HEK293 (cell line): ENCODE results near the gene EGFLAM.
A peak's percentile ranks its signal among the peaks of the same experiment; 100 is the strongest.

Source experiments
- CTCF ChIA-PET: fragments of 350-600 bp; formaldehyde crosslinking; extraction: SDS; loops from one replicate; lab custom pipeline; 2021; ENCODE audit warnings: antibody characterized with exemption; lab: Yijun Ruan, JAX
- POLR2A ChIA-PET: fragments of 300-600 bp; formaldehyde crosslinking; extraction: SDS; loops from one replicate; lab custom pipeline; 2020; ENCODE audit warnings: antibody characterized with exemption, inconsistent platforms; lab: Yijun Ruan, JAX
- H3K27ac ChIP-seq: fragments of 200-500 bp; sonication (Bioruptor generic); 2 replicates; pipeline ENCODE4 v1.5.1; 2014; ENCODE audit warnings: low read depth, low read length, control low read depth, inconsistent platforms; ENCODE audit errors: extremely low read depth
- H3K36me3 ChIP-seq, 2 experiments: fragments of 200-500 bp in 1 of 2; sonication (Bioruptor generic) in 1 of 2; 1 replicate in 1 of 2; 2 replicates in 1 of 2; pipeline ENCODE4 v1.5.1; 2014 to 2017; ENCODE audit warnings: inconsistent platforms in 2 of 2, low read length in 2 of 2; ENCODE audit not compliant: control insufficient read depth in 2 of 2, insufficient read depth in 1 of 2
- H3K4me1 ChIP-seq: fragments of 200-500 bp; sonication (Bioruptor generic); 2 replicates; pipeline ENCODE4 v1.5.1; 2014; ENCODE audit warnings: mild to moderate bottlenecking, low read length, inconsistent platforms; ENCODE audit not compliant: control insufficient read depth, insufficient read depth
- H3K4me3 ChIP-seq: 2 replicates; pipeline ENCODE4 v1.5.1; 2011; ENCODE audit warnings: low read depth, mild to moderate bottlenecking, control low read depth, low read length, moderate library complexity
- H3K9me3 ChIP-seq: fragments of 200-500 bp; sonication (Bioruptor generic); 2 replicates; pipeline ENCODE4 v1.5.1; 2014; ENCODE audit warnings: low read depth, low read length, inconsistent platforms; ENCODE audit not compliant: control insufficient read depth, insufficient read depth
- HOXC10 ChIP-seq: sonication (generic); formaldehyde crosslinking; IDR thresholded peaks from 2 replicates; pipeline ENCODE4 v1.8.1; 2023; ENCODE audit warnings: mild to moderate bottlenecking, missing genetic modification reagents
- ZBTB17 ChIP-seq: fragments of 450-650 bp; formaldehyde crosslinking; IDR thresholded peaks from 2 replicates; pipeline ENCODE4 v1.5.1; 2016; ENCODE audit warnings: missing biosample characterization, missing genetic modification characterization
- ZBTB21 ChIP-seq: fragments of 450-650 bp; formaldehyde crosslinking; IDR thresholded peaks from 2 replicates; pipeline ENCODE4 v1.5.1; 2017; ENCODE audit warnings: missing biosample characterization, missing genetic modification characterization
- ZBTB8A ChIP-seq: fragments of 450-650 bp; formaldehyde crosslinking; IDR thresholded peaks from 2 replicates; pipeline ENCODE4 v1.5.1; 2016; ENCODE audit warnings: missing biosample characterization, missing genetic modification characterization
- ZEB2 ChIP-seq: fragments of 450-650 bp; formaldehyde crosslinking; IDR thresholded peaks from 2 replicates; pipeline ENCODE4 v1.5.1; 2016; ENCODE audit warnings: missing biosample characterization, missing genetic modification characterization
- ZFP69B ChIP-seq: fragments of 450-650 bp; formaldehyde crosslinking; IDR thresholded peaks from 2 replicates; pipeline ENCODE4 v1.5.1; 2016; ENCODE audit warnings: missing biosample characterization, missing genetic modification characterization
- ZNF10 ChIP-seq: fragments of 450-650 bp; formaldehyde crosslinking; IDR thresholded peaks from 2 replicates; pipeline ENCODE4 v1.5.1; 2017; ENCODE audit warnings: missing biosample characterization, missing genetic modification characterization
- ZNF133 ChIP-seq: fragments of 450-650 bp; formaldehyde crosslinking; IDR thresholded peaks from 2 replicates; pipeline ENCODE4 v1.5.1; 2016; ENCODE audit warnings: missing biosample characterization, missing genetic modification characterization
- ZNF174 ChIP-seq: fragments of 450-650 bp; formaldehyde crosslinking; IDR thresholded peaks from 2 replicates; pipeline ENCODE4 v1.5.0; 2017; ENCODE audit warnings: missing biosample characterization, mild to moderate bottlenecking, missing genetic modification characterization
- ZNF2 ChIP-seq: fragments of 450-650 bp; formaldehyde crosslinking; IDR thresholded peaks from 2 replicates; pipeline ENCODE4 v1.5.1; 2016; ENCODE audit warnings: missing biosample characterization, missing genetic modification characterization
- ZNF239 ChIP-seq: fragments of 450-650 bp; formaldehyde crosslinking; IDR thresholded peaks from 2 replicates; pipeline ENCODE4 v1.5.1; 2016; ENCODE audit warnings: missing biosample characterization, missing genetic modification characterization
- ZNF302 ChIP-seq: fragments of 450-650 bp; formaldehyde crosslinking; IDR thresholded peaks from 2 replicates; pipeline ENCODE4 v1.5.1; 2016; ENCODE audit warnings: missing biosample characterization, missing genetic modification characterization, low read depth
- ZNF311 ChIP-seq: fragments of 450-650 bp; formaldehyde crosslinking; IDR thresholded peaks from 2 replicates; pipeline ENCODE4 v1.5.1; 2017; ENCODE audit warnings: missing biosample characterization, missing genetic modification characterization, borderline replicate concordance
- ZNF335 ChIP-seq: fragments of 450-650 bp; formaldehyde crosslinking; conservative IDR thresholded peaks from 2 replicates; pipeline ENCODE4 v1.5.1; 2016; ENCODE audit warnings: missing biosample characterization, missing genetic modification characterization
- ZNF501 ChIP-seq: fragments of 450-650 bp; formaldehyde crosslinking; IDR thresholded peaks from 2 replicates; pipeline ENCODE4 v1.5.1; 2016; ENCODE audit warnings: missing biosample characterization, missing genetic modification characterization
- ZNF660 ChIP-seq: fragments of 450-650 bp; IDR thresholded peaks from 2 replicates; pipeline ENCODE4 v1.5.1; 2018; ENCODE audit warnings: missing biosample characterization, mild to moderate bottlenecking, missing genetic modification characterization
- ZSCAN30 ChIP-seq: fragments of 450-650 bp; IDR thresholded peaks from 2 replicates; pipeline ENCODE4 v1.5.1; 2018; ENCODE audit warnings: missing biosample characterization, mild to moderate bottlenecking, missing genetic modification characterization, moderate library complexity
- ZXDB ChIP-seq: fragments of 450-650 bp; formaldehyde crosslinking; IDR thresholded peaks from 2 replicates; pipeline ENCODE4 v1.5.1; 2016; ENCODE audit warnings: missing biosample characterization, missing genetic modification characterization
- TF ChIP-seq, protein P1 (sequence below): fragments of 450-650 bp; IDR thresholded peaks from 2 replicates; pipeline ENCODE4 v1.5.1; 2018; ENCODE audit warnings: missing biosample characterization, missing genetic modification characterization
- TF ChIP-seq, protein P2 (sequence below): fragments of 450-650 bp; formaldehyde crosslinking; IDR thresholded peaks from 2 replicates; pipeline ENCODE4 v1.5.1; 2016; ENCODE audit warnings: missing biosample characterization, missing genetic modification characterization
- TF ChIP-seq, protein P3 (sequence below): fragments of 450-650 bp; formaldehyde crosslinking; IDR thresholded peaks from 2 replicates; pipeline ENCODE4 v1.5.1; 2016; ENCODE audit warnings: missing biosample characterization, missing genetic modification characterization
- TF ChIP-seq, protein P4 (sequence below): fragments of 450-650 bp; formaldehyde crosslinking; conservative IDR thresholded peaks from 2 replicates; pipeline ENCODE4 v1.5.1; 2016; ENCODE audit warnings: low read depth, missing biosample characterization, missing genetic modification characterization
- TF ChIP-seq, protein P5 (sequence below): fragments of 450-650 bp; formaldehyde crosslinking; optimal IDR thresholded peaks from 2 replicates; pipeline ENCODE3; 2016; ENCODE audit warnings: missing biosample characterization, mild to moderate bottlenecking, missing genetic modification characterization

Gene EGFLAM

DNA sequence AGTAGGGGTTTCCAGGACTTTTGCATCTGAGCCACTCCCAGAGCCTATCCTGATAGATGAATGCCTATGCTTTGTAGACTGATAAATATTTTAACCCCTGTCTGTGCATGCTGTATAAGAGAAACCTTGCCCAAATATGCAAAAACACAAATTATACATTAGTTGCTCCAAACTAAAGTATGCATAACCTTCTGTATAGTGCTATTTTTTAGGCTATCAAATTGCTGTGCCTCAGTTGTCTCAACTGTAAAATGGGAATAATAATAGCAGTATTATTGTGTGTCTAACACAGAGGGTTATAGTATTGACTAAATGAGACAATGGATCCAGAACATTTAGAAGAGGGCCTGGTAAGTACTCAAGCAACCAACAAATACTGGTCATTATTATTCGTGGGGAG, 180.4 kb downstream of the EGFLAM start:
- CTCF ChIA-PET = interaction anchor here (1.4 kb wide), 1 partner anchor 56 kb away, joined by 4 read pairs; no protein-coding TSS in a partner anchor
- H3K36me3 ChIP-seq = no peaks in the 10 kb centered on the region
- POLR2A ChIA-PET = no interaction called here
- H3K4me1 ChIP-seq = no peaks in the 10 kb centered on the region
- H3K4me3 ChIP-seq = no peak overlapping the region
- no peaks in the 10 kb centered on the region for H3K9me3 ChIP-seq
- TF ChIP-seq ZNF174 = no peak
- TF ChIP-seq ZNF133 (tag by site-specific recombination) = peak; percentile 84
- H3K27ac ChIP-seq = no peak overlapping the region

DNA sequence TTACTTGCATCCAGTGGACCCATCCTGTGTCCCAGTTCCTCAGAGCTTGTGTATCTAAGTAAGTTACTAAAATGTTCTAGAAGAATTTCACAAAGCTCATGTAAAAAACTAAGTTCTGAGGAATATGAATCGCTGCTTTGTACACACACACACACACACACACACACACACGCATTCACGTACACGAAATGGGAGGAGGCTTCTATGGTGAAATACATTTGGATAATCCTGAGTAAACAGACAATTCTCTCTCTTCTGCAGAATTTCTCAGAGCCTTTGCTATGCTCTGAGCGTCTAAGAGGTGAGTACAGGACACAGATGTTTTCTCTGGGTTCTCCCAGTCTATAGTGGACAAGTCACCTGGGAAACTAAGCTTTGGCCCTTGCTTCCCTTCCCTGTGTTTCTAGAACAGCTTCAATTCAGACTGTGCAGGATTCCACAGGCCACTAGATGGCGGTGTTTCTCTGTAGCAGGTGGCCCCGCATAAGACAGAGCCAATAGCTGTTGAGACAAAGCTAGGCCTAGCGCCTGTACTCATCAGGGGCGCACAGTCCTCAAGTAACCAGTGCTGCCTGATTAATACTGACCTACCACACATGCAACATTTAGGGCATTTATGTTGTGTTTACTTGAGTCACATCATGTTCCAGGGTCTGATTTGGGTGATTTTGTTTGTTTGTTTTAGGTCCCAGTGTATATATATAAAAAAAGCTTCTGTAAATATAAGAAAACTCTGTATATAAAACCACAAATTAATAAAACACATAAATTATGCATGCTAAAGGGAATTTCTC, 183.3 kb downstream of the EGFLAM start:
- CTCF ChIA-PET = interaction anchor here (0.6 to 11.6 kb wide), 123 partner anchors 8 to 897 kb away, joined by 3 to 333 read pairs (median 5); partner anchors contain the start of gene LIFR
- H3K4me1 ChIP-seq = no peaks in the 10 kb centered on the region
- H3K9me3 ChIP-seq = no peaks in the 10 kb centered on the region
- POLR2A ChIA-PET = interaction anchor here (0.7 to 2.0 kb wide), 6 partner anchors 15 to 481 kb away, joined by 3 to 19 read pairs (median 4); no protein-coding TSS in a partner anchor
- H3K4me3 ChIP-seq = no peak overlapping the region
- H3K27ac ChIP-seq = no peak overlapping the region
- H3K36me3 ChIP-seq = no peaks in the 10 kb centered on the region
- TF ChIP-seq ZFP69B = peak; percentile 57
- peak; percentile 80; the same call in 1 of the 2 replicates for TF ChIP-seq ZNF239 (tag by site-specific recombination)
- no peak for TF ChIP-seq HOXC10 (CRISPR knock-in tag)
- TF ChIP-seq, protein P1, sequence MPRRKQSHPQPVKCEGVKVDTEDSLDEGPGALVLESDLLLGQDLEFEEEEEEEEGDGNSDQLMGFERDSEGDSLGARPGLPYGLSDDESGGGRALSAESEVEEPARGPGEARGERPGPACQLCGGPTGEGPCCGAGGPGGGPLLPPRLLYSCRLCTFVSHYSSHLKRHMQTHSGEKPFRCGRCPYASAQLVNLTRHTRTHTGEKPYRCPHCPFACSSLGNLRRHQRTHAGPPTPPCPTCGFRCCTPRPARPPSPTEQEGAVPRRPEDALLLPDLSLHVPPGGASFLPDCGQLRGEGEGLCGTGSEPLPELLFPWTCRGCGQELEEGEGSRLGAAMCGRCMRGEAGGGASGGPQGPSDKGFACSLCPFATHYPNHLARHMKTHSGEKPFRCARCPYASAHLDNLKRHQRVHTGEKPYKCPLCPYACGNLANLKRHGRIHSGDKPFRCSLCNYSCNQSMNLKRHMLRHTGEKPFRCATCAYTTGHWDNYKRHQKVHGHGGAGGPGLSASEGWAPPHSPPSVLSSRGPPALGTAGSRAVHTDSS (tag by site-specific recombination) = no peak
- peak; percentile 92 for TF ChIP-seq ZNF660 (tag by site-specific recombination)
- TF ChIP-seq ZNF311 (tag by site-specific recombination) = no peak
- TF ChIP-seq, protein P2, sequence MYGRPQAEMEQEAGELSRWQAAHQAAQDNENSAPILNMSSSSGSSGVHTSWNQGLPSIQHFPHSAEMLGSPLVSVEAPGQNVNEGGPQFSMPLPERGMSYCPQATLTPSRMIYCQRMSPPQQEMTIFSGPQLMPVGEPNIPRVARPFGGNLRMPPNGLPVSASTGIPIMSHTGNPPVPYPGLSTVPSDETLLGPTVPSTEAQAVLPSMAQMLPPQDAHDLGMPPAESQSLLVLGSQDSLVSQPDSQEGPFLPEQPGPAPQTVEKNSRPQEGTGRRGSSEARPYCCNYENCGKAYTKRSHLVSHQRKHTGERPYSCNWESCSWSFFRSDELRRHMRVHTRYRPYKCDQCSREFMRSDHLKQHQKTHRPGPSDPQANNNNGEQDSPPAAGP (tag by site-specific recombination) = peak; percentile 51; the same call in 1 of the 2 replicates
- TF ChIP-seq ZXDB (tag by site-specific recombination) = peak; percentile 77
- 0 out of 2 replicates have a peak, but pooled peaks have one; percentile 75 for TF ChIP-seq ZNF501 (tag by site-specific recombination)
- peak; percentile 20; the same call in 1 of the 2 replicates for TF ChIP-seq ZBTB8A (tag by site-specific recombination)
- peak; percentile 47; the same call in 1 of the 2 replicates for TF ChIP-seq ZEB2
- TF ChIP-seq ZNF302 (tag by site-specific recombination) = no peak
- TF ChIP-seq, protein P3, sequence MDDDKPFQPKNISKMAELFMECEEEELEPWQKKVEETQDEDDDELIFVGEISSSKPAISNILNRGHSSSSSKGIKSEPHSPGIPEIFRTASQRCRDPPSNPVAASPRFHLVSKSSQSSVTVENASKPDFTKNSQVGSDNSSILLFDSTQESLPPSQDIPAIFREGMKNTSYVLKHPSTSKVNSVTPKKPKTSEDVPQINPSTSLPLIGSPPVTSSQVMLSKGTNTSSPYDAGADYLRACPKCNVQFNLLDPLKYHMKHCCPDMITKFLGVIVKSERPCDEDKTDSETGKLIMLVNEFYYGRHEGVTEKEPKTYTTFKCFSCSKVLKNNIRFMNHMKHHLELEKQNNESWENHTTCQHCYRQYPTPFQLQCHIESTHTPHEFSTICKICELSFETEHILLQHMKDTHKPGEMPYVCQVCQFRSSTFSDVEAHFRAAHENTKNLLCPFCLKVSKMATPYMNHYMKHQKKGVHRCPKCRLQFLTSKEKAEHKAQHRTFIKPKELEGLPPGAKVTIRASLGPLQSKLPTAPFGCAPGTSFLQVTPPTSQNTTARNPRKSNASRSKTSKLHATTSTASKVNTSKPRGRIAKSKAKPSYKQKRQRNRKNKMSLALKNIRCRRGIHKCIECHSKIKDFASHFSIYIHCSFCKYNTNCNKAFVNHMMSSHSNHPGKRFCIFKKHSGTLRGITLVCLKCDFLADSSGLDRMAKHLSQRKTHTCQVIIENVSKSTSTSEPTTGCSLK (tag by site-specific recombination) = no peak
- TF ChIP-seq, protein P4, sequence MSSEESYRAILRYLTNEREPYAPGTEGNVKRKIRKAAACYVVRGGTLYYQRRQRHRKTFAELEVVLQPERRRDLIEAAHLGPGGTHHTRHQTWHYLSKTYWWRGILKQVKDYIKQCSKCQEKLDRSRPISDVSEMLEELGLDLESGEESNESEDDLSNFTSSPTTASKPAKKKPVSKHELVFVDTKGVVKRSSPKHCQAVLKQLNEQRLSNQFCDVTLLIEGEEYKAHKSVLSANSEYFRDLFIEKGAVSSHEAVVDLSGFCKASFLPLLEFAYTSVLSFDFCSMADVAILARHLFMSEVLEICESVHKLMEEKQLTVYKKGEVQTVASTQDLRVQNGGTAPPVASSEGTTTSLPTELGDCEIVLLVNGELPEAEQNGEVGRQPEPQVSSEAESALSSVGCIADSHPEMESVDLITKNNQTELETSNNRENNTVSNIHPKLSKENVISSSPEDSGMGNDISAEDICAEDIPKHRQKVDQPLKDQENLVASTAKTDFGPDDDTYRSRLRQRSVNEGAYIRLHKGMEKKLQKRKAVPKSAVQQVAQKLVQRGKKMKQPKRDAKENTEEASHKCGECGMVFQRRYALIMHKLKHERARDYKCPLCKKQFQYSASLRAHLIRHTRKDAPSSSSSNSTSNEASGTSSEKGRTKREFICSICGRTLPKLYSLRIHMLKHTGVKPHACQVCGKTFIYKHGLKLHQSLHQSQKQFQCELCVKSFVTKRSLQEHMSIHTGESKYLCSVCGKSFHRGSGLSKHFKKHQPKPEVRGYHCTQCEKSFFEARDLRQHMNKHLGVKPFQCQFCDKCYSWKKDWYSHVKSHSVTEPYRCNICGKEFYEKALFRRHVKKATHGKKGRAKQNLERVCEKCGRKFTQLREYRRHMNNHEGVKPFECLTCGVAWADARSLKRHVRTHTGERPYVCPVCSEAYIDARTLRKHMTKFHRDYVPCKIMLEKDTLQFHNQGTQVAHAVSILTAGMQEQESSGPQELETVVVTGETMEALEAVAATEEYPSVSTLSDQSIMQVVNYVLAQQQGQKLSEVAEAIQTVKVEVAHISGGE (tag by site-specific recombination) = 0 out of 2 replicates have a peak, but pooled peaks have one; percentile 19
- TF ChIP-seq ZNF2 (tag by site-specific recombination) = peak; percentile 70; the same call in 1 of the 2 replicates
- peak; percentile 70; the same call in 1 of the 2 replicates for TF ChIP-seq ZSCAN30 (tag by site-specific recombination)
- peak; percentile 61 for TF ChIP-seq ZNF335 (tag by site-specific recombination)
- TF ChIP-seq ZBTB21 (tag by site-specific recombination) = no peak
- TF ChIP-seq ZBTB17 = peak; percentile 72
- peak; percentile 100 for TF ChIP-seq ZNF10 (tag by site-specific recombination)
- TF ChIP-seq, protein P5, sequence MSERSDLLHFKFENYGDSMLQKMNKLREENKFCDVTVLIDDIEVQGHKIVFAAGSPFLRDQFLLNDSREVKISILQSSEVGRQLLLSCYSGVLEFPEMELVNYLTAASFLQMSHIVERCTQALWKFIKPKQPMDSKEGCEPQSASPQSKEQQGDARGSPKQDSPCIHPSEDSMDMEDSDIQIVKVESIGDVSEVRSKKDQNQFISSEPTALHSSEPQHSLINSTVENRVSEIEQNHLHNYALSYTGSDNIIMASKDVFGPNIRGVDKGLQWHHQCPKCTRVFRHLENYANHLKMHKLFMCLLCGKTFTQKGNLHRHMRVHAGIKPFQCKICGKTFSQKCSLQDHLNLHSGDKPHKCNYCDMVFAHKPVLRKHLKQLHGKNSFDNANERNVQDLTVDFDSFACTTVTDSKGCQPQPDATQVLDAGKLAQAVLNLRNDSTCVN (tag by site-specific recombination) = peak; percentile 17
